Activated T-helper 1 cell treated with anti-CD3 and anti-CD28 coated beads, Interleukin-12 subunit alpha, Interleukin-12 subunit beta, Interleukin-2, Interleukin-4 antibody, amounts not matched to agents 30 ng/mL and 10 ng/mL and 1 ng/mL, durations not matched to agents 14 hours and 24 hours and 36 hours (primary cell): ENCODE measurements around the gene SRF. TPM values are rescaled to one million over a fixed set of nuclear protein-coding genes. Genes with fewer than 3 reads are reported as not detected.

Source experiments
- total RNA-seq: library from RNA; stranded (reverse); gene quantifications from 2 replicates; pipeline ENCODE4 v1.2.3, GENCODE V29; 2022

Gene SRF
- total RNA-seq, 1 donor from 2014 or later, result 61.9 TPM

Other genes starting within 250 kb of the SRF start
- 47.2 and 49.2 TPM in 2 replicates for gene CNPY3, start 241.8 kb upstream of the SRF start, total RNA-seq
- gene GNMT, start 210.5 kb upstream of the SRF start, total RNA-seq, result 0.54 and 0.60 TPM in 2 replicates
- gene PEX6, start 192.1 kb upstream of the SRF start, total RNA-seq, result 20.9 TPM in 2 replicates
- 52.1 and 53.4 TPM in 2 replicates for gene PPP2R5D, start 186.7 kb upstream of the SRF start, total RNA-seq
- gene MEA1, start 157.3 kb upstream of the SRF start, total RNA-seq, result 89.3 and 92.7 TPM in 2 replicates
- gene KLHDC3, start 157.0 kb upstream of the SRF start, total RNA-seq, result 76.6 and 77.0 TPM in 2 replicates
- gene RRP36, start 149.6 kb upstream of the SRF start, total RNA-seq, result 86.1 and 89.9 TPM in 2 replicates
- 20.1 and 23.2 TPM in 2 replicates for gene CUL7, start 117.4 kb upstream of the SRF start, total RNA-seq
- 89.6 and 97.4 TPM in 2 replicates for gene MRPL2, start 111.8 kb upstream of the SRF start, total RNA-seq
- 12.7 and 13.7 TPM in 2 replicates for gene KLC4, start 111.6 kb upstream of the SRF start, total RNA-seq
- gene PTK7, start 95.0 kb upstream of the SRF start, total RNA-seq, result 3.3 and 3.7 TPM in 2 replicates
- gene CUL9, start 10.9 kb downstream of the SRF start, total RNA-seq, result 38.9 and 42.2 TPM in 2 replicates
- gene DNPH1, start 58.2 kb downstream of the SRF start, total RNA-seq, result 65.8 and 71.6 TPM in 2 replicates
- gene TTBK1, start 72.2 kb downstream of the SRF start, total RNA-seq, result 1.7 and 2.0 TPM in 2 replicates
- not detected in 2 replicates for gene SLC22A7, start 127.0 kb downstream of the SRF start, total RNA-seq
- not detected in 2 replicates for gene CRIP3, start 137.6 kb downstream of the SRF start, total RNA-seq
- gene ZNF318, start 198.4 kb downstream of the SRF start, total RNA-seq, result 9.1 and 9.7 TPM in 2 replicates